Measurements from ENCODE around the gene GPR156. TPM values are rescaled to one million over a fixed set of nuclear protein-coding genes. Genes with fewer than 3 reads are reported as not detected.
A peak's percentile ranks its signal among the peaks of the same experiment; 100 is the strongest.

GPR156 gene
- total and polyA plus RNA-seq, 2 of the 4 experiments (the other 2 are of a cell fraction): 0.09 to 0.18 TPM

DNA sequence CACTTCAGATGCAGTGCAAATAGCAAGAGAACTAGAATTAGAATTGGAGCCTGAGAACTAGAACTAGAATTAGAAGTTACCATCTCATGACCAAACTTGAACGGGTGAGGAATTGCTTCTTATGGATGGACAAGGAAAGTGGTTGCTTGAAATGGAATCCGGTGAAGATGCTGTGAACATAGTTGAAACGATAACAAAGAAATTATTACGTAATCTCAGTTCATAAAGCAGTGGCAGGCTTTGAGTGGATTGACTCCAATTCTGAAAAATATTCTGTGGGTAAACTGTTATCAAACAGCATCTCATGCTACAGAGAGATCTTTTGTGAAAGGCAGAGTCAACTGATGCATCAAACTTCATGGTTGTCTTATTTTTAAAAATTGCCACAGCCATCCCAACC, 142.8 kb downstream of the GPR156 start:
- ATAC-seq (ENCODE audit: low read depth): no peak
- Histone ChIP-seq H2AK5ac (ENCODE audit: low read depth, low read length) (no peak overlapping the region), H3K4me2 (ENCODE audit: low read depth, low read length) (no peak overlapping the region), H2BK20ac (ENCODE audit: low read depth, low read length) (peak overlapping the region; percentile 62; the same call in 1 of the 2 replicates), H3K36me3 (ENCODE audit: control insufficient read depth, insufficient read depth, low read length) (no peaks in the 10 kb centered on the region), H2BK15ac (ENCODE audit: low read depth, low read length) (no peak overlapping the region), H3K9me3 (ENCODE audit: control insufficient read depth, insufficient read depth, low read length) (no peaks in the 10 kb centered on the region), H4K5ac (ENCODE audit: low read depth, low read length) (no peak overlapping the region), H2BK5ac (ENCODE audit: low read depth, low read length, poor library complexity, severe bottlenecking) (no peak overlapping the region), H3K14ac (replicated peaks; ENCODE audit: low read depth, low read length) (no peak overlapping the region), H3K27ac (ENCODE audit: insufficient read depth, low read length) (no peak overlapping the region), H3K27me3 (ENCODE audit: control insufficient read depth, insufficient read depth, low read length) (no peaks in the 10 kb centered on the region), H2BK120ac (ENCODE audit: low read depth, low read length) (no peak overlapping the region), H3K23ac (ENCODE audit: low read depth, low read length) (no peak overlapping the region), H3K4me3 (ENCODE audit: insufficient read depth, low read depth, low read length) (no peak overlapping the region), H2AFZ (replicated peaks; ENCODE audit: low read length, poor library complexity) (no peak overlapping the region), H3K4me1 (ENCODE audit: control insufficient read depth, insufficient read depth, low read length) (peaks cover 12% of the 10 kb centered on the region), H4K8ac (ENCODE audit: low read depth in 2 of 2, low read length in 2 of 2) (no peak overlapping the region), H3K4ac (ENCODE audit: low read depth, low read length) (no peak overlapping the region), H2AK9ac (replicated peaks; ENCODE audit: low read depth, low read length, poor library complexity) (no peak overlapping the region), H4K91ac (ENCODE audit: insufficient read depth, low read depth, low read length) (no peak overlapping the region), H3K9me1 (ENCODE audit: insufficient read depth, low read length) (peaks cover 7% of the 10 kb centered on the region), H3K9ac (ENCODE audit: low read depth, low read length) (no peak overlapping the region), H3K18ac (ENCODE audit: low read depth, low read length) (no peak overlapping the region; the same call in 1 of the 2 replicates), H3K56ac (ENCODE audit: extremely low read depth, insufficient read depth, low read length) (no peak overlapping the region), H4K20me1 (ENCODE audit: insufficient read depth, low read length) (no peaks in the 10 kb centered on the region), H3K79me1 (ENCODE audit: low read depth in 1 of 2, low read length in 2 of 2) (no peaks in the 10 kb centered on the region)
- in situ Hi-C loops (cut with MboI; ENCODE audit: low sequenced_read_pairs) (no loop called here), dilution Hi-C loops (cut with HindIII; ENCODE audit: low sequenced_read_pairs, unreplicated experiment) (no loop called here), intact Hi-C loops (cut with micrococcal nuclease) (no loop called here)
- BruUV-seq (replicated peaks): no TSS peak
- no CpG with 5 or more reads among the region's 4 CpGs for WGBS, 2 experiments (ENCODE audit: extremely low coverage in 2 of 2, insufficient read length in 1 of 2)
- no peak for DNase-seq
- CTCF ChIA-PET: no interaction called here
- POLR2A ChIA-PET (ENCODE audit: unreplicated experiment): no interaction called here
- peak; percentile 91 for TF ChIP-seq CEBPB (IDR thresholded peaks at IDR 0.05; ENCODE audit: low read depth, low read length)
- no peak for TF ChIP-seq USF2 (IDR thresholded peaks at IDR 0.05; ENCODE audit: low read depth, low read length)
- TF ChIP-seq BHLHE40 (IDR thresholded peaks at IDR 0.05; ENCODE audit: low read depth, low read length): no peak
